Stimulated activated CD8-positive, alpha-beta memory T cell treated with anti-CD3 and anti-CD28 coated beads, Interleukin-4, amount 100 ng/mL, for 4 hours (primary cell): ENCODE results near the gene DOLK.
"Not testable (repeated sequence)": the region's sequence is repeated elsewhere in the genome, so short reads cannot be mapped to it uniquely, and the experiment has no call there.

Source experiments
- DNase-seq, 2 donors: peaks; one replicate each; pipeline ENCODE4 v3.0.0-alpha.2; 2020; ENCODE audit warnings: low read depth in 2 of 2, low spot score in 1 of 2

Gene DOLK

DNA sequence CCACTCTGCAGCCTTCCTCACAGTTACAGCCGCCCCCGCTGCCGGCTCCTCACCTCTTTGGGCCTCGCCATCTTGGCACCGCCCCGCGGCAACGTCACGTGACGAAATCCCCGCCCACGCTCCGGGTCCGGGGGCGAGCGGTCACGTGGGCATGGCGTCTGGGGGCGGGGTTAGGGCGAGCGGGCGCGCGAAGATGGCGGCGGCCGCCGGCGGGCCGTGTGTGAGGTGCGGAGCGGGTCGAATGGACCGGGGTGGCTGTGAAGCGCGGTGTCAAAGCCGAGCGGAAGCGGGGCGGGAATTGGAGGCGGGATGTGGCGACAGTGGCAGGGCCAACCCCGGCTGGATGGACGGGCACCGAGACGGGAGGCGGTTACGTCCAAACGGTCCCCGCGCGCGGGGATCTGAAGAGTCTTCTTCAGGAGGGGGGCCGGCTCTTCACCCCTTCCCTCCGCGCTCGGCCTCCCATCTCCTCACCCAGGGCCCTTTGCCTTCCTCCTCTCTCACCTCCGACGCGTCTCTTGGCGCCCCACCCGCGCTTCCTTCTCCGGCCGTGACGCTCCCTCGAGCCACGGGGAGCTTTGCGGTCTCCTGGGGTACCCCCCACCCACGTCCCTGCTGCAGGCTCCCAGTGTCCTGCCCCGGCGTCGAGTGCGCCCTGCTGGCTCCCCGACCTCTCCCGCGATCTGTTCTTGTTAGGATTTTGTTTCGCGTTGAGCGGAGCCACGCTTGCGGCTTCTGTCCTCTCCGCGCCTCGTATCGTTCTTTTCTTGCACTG lies at the start of gene DOLK, which contains the start of gene NUP188:
Gene DOLK, minus strand, starts transcription at position 77 of the 775 bp plus-strand sequence. CDS start 300 bp downstream, outside the sequence.
Gene NUP188, plus strand, starts transcription at position 173 of the 775 bp plus-strand sequence. Its CDS starts 21 bp downstream, at position 194.
- DNase-seq = peak; percentile 97 to 100

DNA sequence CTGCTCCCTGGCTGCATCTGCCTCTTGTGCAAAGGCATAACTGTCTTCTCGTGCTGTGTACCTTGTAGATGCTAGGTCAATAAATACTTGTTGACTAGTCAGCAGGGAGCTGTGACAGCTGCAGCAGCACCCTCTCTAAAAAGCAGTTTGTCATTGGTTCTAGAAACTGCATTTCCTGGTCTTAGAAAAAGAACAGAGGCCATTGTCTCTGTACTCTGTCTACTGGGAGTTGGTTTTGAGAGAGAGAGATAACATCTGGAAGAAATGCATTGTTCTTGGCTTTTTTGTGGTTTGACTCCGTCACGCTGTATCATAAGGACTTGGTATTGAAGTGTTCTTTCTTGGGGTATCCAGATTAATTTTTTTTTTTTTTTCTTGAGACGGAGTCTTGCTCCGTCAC lies 48.4 kb upstream of the DOLK start:
- DNase-seq = no peak

DNA sequence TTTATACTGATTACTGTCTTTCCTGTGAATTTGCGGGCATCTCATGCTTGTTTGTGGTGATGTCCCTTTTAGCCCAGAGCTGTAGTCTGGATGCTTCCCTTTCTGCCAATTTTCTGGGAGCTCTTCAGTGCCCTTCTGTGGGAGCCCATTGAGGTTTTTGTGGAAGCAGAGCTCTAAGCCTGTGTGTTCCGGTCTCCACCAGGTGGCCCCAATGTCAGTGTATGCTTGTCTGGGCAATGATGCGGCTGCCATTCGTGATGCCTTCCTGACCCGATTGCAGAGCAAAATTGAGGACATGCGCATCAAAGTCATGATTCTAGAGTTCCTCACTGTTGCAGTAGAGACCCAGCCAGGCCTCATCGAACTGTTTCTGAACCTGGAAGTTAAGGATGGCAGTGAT lies 45.6 kb upstream of the DOLK start:
- no peak for DNase-seq

DNA sequence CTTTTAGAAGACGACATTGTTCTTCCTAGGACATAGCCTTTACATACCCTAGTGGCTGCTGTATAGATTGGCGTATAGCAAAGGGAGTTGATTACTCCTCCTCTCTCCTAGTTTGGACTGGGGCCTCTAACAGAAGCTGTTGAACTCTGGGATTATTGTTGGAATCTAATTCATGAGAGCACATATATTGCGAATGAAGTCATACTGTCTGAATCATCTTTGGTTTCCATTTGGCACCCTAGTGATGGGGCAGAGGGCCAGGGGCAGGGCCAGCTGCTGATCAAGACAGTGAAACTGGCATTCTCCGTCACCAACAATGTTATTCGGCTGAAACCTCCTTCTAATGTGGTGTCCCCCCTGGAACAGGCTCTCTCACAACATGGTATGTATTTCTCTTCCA lies 40.4 kb upstream of the DOLK start:
- DNase-seq = no peak

DNA sequence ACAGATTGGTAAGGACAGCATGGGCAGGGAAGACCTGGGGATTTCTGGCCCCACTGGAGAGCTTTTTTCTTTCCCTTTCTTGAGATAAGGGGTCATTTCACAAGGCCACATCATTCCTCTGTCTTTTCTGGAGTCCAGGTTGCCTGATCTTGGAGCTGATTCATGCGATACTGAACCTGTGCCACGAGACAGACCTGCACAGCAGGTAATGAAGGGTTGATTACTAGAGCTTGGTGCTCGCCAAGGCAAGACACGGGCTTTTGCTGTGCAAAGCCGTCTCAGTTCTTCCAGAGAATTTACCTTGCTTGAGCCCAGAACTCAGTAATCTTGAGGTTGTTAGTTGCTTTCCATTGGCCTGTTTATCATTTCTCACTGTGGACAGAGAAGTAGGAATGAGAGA lies 39.3 kb upstream of the DOLK start:
- no peak for DNase-seq

DNA sequence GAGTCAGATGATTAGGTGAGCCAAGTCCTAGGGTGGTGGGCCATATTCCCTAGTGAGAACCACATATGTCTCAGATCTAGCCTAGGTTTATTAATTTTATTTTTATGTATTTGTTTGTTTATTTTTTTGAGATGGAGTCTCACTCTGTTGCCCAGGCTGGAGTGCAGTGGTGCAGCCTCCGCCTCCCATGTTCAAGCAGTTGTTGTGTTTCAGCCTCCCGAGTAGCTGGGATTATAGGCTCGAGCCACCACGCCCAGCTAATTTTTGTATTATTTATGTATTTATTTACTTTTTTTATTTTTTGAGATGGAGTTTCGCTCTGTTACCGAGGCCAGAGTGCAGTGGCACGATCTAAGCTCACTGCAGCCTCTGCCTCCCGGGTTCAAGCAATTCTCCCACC lies 36.1 kb upstream of the DOLK start:
- DNase-seq = no peak

DNA sequence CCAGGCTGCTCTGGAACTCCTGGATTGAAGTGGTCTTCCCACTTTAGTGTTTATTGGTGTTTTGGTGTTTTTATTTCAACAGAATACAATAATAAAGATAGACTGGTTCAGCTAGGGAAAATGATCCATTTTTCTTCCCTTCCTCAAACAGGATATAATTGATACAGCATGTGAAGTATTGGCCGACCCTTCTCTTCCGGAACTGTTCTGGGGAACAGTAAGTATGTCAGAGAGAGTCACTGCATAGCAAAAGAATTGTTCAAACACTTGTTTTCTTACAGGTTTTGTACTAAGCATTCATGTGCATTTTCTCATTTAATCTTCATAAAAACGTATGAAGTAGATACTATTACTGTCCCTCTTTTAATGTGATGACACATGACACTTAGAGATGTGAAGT lies 31.7 kb upstream of the DOLK start:
- DNase-seq = no peak

DNA sequence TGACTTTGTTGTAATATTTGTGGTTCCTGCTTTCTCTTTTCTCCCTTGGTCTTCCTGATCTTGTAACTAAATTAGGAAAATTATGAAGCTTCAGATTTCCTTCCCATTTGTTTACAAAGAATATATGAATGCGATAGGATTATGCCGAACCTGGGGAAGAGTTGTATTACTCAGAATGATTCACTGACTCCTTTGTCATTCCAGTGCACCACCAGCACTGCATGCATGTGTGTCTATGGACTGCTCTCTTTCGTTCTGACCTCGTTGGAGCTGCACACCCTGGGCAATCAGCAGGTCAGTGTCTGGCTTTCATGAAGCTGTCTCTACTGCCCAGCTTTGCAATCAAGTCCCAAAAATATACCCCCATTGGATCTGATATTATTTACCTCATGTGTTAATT lies 25.6 kb upstream of the DOLK start:
- no peak for DNase-seq

DNA sequence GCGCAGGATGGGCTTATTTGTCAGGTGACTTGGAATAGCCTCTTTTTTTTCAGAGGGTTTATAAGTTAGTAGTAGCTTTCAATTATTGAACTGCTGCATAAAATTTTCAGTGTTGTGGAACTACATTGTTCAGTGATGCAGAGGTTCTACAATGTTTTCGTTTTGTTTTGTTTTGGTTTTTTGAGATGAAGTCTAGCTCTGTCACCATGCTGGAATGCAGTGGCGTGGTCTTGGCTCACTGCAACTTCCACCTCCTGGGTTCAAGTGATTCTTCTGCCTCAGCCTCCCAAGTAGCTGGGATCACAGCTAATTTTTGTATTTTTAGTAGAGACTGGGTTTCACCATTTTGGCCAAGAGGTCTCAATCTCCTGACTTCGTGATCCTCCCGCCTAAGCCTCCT lies 22.1 kb upstream of the DOLK start:
- DNase-seq = no peak

DNA sequence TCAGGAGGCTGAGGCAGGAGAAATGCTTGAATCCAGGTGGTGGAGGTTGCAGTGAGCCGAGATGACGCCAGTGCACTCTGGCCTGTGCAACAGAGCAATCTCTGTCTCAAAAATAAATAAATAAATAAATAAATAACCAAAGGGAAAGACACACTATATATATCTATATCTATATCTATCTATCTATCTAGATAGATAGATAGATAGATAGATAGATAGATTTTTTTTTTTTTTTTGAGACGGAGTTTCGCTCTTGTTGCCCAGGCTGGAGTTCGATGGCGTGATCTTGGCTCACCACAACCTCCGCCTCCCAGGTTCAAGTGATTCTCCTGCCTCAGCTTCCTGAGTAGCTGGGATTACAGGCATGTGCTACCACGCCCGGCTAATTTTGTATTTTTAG lies 14.0 kb upstream of the DOLK start:
- not testable (repeated sequence) for DNase-seq

DNA sequence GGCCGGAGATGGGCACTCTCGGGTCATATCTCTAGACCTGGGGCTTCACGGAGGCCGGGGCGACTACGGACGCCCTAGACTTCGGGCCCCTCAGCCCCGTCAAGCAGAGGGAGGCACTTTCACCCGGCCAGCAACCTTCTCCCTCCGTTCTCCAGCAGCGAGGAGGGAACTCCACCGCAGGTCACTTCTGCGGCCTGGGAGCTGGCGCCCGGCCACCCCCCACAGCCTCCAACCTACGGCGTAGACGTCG lies 201 bp downstream of the DOLK start:
- DNase-seq = no peak

DNA sequence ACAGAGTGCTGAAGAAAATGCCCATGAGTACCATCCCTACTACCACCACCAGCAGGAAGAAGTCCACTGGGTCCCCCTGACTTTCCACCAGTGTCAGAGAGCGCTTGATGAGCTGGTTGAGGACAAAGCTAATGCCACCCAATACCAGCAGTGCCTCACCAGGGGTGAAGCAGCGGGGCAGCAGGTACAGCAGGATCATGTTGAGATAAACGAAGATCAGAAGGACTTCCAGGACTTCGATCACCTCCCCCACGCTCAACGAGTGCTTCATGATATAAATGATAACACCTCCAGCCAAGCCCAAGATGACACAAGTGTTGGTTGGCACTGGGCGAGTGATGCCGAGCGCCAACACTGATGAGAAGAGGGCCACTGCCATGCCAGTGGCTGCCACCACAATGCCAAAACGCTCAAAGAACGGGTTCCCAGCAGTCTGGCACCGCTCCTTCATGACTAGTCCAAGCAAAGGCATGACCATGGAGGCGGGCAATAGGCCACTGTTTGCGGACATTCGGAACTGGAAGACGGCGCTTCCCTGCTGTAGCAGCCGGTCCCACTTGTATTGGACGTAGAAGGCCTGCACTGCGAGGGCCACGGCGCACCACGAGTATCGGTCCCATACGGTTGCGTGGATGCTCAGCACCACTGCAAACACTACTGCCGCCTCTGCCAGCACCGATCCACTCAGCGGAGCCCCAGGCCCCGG lies 679 bp downstream of the DOLK start:
- DNase-seq = peak in 1 of 2 donors; percentile 2

DNA sequence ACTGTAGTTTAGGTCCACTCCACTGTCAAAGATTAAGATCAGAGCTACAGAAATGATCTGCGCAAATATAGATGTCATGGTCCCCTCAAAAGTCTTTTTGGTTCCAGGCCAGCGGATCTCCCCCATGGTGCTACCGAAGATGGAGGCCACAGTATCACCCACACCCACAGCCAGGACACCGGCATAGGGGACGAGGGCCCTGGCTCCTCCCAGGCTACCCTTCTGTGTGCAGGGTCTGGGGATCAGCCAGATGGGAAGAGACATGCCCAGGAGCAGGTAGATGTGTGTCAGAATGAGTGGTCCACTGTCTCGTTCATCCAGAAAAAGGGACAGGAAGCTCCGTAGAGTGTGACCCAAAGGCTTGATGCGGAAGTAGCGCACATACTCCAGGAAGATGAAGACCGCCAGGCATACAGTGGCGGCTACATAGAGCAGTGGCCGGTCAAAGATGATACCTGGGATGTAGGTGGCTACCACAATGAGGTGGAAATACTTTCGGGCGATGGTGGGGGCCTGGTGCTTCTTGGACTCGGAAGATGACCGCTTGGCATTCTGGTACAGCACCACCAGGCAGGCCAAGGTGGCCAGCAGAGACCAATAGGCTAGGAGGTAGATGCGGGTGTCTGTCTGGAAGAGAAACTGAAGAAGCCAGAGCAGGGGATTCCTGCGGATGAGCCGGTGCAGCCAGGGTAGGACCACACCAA lies 1.5 kb downstream of the DOLK start:
- no peak for DNase-seq

DNA sequence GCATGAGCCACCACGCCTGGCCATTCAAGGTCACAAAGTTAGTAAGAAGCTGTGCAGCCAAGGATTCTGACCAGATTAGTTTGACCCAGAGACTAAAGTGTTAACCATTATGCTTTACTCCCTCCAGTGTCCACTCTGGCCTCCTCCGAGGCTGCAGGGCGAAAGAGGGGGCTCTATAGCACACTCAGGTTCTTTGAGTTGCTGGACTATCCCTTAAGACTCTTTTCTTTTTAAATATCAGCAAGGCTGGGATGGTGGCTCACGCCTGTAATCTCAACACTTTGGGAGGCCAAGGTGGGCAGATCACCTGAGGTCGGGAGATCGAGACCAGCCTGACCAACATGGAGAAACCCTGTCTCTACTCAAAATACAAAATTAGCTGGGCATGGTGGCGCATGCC lies 2.4 kb downstream of the DOLK start:
- DNase-seq = not testable (repeated sequence)

DNA sequence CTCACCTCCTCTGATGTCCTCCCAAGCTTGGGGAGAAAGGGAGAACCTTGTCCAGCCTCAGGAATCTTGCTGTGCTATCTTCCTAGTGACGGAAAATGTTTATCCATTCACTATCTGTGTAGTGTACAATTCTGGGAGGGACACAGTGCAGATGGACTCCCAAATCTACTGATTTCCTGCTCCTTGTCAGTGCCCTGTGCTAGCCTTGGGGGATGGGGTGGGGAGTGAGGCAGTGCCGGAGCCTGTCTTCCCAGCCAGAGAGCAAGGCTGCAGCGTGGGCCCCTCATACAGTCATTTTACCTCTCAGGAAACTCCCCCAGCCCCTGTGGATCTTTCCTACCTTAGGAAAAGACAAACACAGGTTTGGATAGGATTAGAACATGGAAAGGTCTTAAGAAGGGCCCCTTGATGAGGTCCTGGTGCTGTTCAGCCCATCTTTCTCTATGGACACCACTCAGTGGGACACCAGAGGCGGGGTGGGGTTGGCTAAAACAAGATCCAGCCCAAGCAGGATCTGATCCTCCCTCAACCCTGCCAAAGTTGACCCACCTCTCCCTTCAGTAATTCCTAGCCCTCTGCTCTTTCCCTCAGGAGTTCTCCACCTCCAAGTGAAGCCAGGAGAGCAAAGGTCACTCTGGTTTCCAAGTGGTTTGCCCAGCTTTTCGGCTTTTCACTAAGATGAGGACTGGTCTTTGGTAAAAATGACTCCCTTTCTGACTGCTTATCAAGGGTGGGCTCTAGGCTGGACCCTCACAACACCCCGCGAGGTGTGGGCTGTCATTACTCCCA lies 3.4 kb downstream of the DOLK start:
- DNase-seq = no peak

DNA sequence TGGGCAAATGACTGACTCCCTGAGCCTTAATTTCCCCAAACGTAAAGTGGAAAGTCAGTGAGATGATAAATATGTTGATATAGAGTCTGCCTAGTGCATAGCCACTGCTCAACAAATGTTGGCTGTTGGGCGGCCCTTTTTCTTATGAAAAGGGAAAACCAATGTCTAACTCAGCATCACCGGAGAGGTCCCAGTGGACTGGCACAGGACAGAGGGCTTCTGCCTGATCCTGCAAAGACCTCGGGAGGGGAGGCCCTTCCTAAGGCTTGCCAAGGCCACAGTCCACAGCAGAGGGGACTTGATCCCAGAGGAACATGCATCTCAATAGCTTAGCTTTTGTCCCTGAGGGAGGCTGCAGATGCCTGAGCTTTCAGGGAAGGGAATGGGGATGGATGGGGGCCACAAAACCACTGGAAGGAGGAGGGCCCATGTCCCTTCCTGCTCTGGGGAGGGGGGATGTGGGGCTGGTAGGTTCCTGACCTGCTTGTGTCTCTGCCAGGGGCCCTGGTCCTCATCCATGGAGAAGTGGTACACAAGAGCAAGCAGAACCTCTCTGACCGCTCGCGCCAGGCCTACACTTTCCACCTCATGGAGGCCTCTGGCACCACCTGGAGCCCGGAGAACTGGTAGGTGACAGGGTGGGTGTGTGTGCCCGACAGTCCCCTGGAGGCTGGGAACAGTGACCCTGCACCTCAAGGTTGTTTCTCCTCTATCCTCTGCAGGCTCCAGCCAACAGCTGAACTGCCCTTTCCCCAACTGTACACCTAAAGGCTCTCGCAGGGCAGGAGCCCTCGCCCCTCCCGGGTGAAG lies 6.3 kb downstream of the DOLK start:
- DNase-seq = no peak

DNA sequence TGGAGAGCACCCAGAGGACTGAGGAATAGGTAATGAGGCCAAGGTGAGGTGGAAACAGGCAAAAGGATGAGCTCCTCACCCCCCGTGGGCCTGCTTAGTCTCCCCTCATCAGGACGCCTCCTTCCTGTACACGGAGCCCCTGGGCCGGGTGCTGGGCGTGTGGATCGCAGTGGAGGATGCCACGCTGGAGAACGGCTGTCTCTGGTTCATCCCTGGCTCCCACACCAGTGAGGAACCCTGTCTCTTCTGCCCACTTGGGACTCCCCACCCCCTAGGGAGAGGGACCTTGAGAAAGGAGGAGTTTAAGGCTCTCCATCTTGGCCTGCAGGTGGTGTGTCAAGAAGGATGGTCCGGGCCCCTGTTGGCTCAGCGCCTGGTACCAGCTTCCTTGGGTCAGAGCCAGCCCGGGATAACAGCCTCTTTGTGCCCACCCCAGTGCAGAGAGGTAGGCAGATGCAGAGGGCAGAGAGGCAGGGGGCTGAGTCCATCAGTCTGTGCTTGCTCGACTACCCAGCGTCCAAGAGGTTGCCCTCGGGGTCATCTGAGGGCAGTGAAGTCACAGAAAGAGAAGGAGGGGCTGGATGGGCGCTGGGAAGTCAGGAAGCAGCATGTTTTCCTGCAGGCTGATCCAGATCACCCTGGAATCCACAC lies 7.0 kb downstream of the DOLK start:
- DNase-seq = no peak

DNA sequence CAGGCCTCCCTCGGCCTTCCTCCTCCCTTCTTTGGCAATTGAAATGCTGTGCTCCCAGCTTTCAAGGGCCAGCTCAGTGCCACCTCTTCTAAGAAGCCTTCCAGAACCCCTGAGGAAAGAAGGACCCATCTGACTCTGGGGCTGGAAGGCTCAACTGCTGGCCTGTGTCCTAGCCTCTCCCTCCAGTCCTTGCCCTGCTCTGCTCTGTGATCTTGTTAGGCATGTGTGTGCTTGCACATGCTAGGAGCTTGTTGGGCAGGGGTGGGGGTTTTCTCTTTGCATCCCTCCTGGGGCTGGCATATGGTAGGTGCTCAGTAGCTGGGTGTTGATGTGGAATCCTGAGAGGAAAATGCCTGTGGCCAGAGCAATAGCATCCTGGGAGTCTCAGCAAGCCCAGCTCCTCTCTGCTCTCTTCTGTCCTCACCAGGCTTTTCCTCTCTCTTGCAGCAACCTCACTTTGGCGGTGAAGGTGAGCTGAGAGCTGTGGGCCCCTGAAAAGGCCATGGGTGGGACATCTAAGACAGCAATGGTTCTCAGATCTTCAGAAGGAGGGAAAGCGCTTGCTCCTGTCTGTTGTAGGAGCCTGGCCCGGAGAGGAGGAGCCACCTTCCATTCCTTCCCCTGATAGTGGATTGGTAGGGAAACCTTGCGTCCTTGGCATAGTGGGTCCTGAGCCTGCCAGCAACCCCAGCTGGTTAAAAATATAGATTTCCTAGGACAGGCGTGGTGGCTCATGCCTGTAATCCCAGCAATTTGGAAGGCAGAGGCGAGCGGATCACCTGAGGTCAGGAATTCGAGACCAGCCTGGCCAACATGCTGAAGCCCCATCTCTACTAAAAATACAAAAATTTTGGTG lies 9.9 kb downstream of the DOLK start:
- DNase-seq = no peak

DNA sequence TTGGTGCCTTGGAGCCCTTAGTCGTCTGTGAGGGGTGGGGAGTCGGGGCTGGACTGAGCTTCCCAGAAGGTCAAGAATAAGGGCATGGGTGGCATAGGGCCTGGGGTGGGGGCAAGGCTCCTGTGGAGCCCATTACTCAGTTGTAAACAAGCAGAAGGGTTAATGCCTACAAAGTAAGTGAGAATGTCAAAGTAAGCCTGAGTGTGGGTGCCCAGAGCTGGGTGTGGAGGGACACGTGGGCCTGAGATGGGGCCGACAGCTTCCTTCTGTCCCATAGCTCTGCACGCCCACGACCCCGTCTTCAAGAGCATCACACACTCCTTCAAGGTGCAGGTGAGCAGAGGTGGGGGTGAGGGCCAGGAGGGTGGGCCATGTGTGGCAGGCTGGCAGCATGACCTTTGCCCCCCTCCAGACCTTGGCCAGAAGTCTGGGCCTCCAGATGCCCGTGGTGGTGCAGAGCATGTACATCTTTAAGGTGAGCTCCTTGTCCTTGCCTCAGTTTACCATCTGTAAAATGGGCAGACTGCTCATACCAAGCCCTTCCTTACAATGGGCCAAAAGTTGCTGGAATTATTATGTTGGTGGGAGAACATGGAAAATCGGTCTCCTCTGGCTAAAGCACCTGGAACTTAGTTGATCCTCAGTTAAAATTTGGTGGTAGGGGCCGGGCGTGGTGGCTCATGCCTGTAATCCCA lies 11.1 kb downstream of the DOLK start:
- no peak for DNase-seq
